ENCODE measurements around the gene DDOST.
A peak's percentile ranks its signal among the peaks of the same experiment; 100 is the strongest.
"Not testable (repeated sequence)": the region's sequence is repeated elsewhere in the genome, so short reads cannot be mapped to it uniquely, and the experiment has no call there.

Gene DDOST

DNA sequence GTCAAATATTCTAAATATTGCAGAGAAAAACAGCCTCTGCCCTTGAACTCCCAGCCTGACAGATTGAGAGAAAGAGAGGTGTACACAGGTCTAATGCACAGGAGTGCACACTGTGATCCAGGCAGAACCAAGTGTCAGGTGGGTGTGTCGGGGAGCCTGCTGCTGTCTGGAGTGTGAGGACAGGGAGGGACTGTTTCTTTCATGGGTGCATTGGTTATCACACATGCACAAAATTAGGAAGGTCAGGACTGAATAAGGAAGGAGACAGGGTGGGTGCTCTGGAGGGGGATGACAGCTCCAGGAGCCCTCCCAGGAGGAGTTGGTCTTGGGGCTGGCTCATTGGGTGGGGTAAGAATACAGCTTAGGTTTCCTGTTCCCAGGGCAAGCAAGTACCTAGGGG is 41.2 kb downstream of the DDOST start:
- Histone ChIP-seq H3K4me3 (ENCODE audit: low read depth in 1 of 2, low read length in 2 of 2) (no peak overlapping the region), H3K4me1 (ENCODE audit: control insufficient read depth in 1 of 2, insufficient read depth in 2 of 2, low read length in 2 of 2) (peaks cover 5 to 9% of the 10 kb centered on the region in 2 donors), H3K27ac (ENCODE audit: low read length) (no peak overlapping the region), H3K36me3 (ENCODE audit: control insufficient read depth in 1 of 2, insufficient read depth in 2 of 2, low read length in 2 of 2) (no peaks in the 10 kb centered on the region), H3K9me3 (ENCODE audit: control insufficient read depth in 1 of 2, low read length in 2 of 2) (no peaks in the 10 kb centered on the region), H3K27me3 (ENCODE audit: low read depth, low read length) (no peaks in the 10 kb centered on the region)

DNA sequence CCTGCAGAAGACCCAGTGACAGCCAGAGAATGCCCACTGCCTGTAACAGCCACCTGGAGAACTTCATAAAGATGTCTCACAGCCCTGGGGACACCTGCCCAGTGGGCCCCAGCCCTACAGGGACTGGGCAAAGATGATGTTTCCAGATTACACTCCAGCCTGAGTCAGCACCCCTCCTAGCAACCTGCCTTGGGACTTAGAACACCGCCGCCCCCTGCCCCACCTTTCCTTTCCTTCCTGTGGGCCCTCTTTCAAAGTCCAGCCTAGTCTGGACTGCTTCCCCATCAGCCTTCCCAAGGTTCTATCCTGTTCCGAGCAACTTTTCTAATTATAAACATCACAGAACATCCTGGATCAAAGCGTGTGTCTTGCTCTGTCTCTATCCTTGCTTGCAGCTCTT is 42.6 kb downstream of the DDOST start:
- Histone ChIP-seq H3K4me3 (ENCODE audit: low read depth in 1 of 2, low read length in 2 of 2) (no peak overlapping the region), H3K4me1 (ENCODE audit: control insufficient read depth in 1 of 2, insufficient read depth in 2 of 2, low read length in 2 of 2) (peaks cover 6 to 13% of the 10 kb centered on the region in 2 donors), H3K9me3 (ENCODE audit: control insufficient read depth in 1 of 2, low read length in 2 of 2) (no peaks in the 10 kb centered on the region), H3K27ac (ENCODE audit: low read length) (no peak overlapping the region), H3K36me3 (ENCODE audit: control insufficient read depth in 1 of 2, insufficient read depth in 2 of 2, low read length in 2 of 2) (peaks cover 0 to under 1% of the 10 kb centered on the region in 2 donors), H3K27me3 (ENCODE audit: low read depth, low read length) (no peaks in the 10 kb centered on the region)

DNA sequence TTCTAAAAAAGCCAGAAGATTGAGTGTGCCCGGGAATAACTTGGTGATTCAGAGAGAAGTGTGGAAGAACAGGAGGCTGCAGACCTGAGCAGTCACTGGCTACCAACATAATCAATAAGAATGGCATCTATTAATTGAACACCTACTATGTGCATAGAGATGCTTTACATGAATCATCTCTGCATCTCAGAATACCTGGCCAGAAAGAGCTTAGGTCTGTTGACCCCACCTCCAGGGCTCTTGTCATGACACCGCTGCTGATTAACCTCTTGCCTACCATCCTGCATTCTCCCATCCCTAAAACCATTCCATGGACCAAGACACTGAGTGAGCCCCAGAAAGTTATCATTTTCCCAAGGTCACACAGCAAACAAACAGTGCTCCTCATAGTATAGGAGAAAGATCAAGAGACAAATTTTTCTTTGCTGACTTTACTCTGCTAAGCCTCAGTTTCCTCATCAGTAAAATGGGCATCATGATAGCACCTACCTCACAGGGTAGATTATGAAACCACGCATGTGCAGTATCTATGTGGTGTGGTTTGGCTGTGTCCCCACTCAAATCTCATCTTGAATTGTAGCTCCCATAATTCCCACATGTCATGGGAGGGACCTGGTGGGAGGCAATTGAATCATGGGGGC is 44.2 kb downstream of the DDOST start:
- Histone ChIP-seq H3K27me3 (ENCODE audit: low read depth, low read length) (no peaks in the 10 kb centered on the region), H3K4me1 (ENCODE audit: control insufficient read depth in 1 of 2, insufficient read depth in 2 of 2, low read length in 2 of 2) (peaks cover 9 to 13% of the 10 kb centered on the region in 2 donors), H3K9me3 (ENCODE audit: control insufficient read depth in 1 of 2, low read length in 2 of 2) (no peaks in the 10 kb centered on the region), H3K36me3 (ENCODE audit: control insufficient read depth in 1 of 2, insufficient read depth in 2 of 2, low read length in 2 of 2) (peaks cover 0 to 3% of the 10 kb centered on the region in 2 donors), H3K4me3 (ENCODE audit: low read depth in 1 of 2, low read length in 2 of 2) (peak overlapping the region in 1 of 2 donors; percentile 11), H3K27ac (ENCODE audit: low read length) (no peak overlapping the region)

DNA sequence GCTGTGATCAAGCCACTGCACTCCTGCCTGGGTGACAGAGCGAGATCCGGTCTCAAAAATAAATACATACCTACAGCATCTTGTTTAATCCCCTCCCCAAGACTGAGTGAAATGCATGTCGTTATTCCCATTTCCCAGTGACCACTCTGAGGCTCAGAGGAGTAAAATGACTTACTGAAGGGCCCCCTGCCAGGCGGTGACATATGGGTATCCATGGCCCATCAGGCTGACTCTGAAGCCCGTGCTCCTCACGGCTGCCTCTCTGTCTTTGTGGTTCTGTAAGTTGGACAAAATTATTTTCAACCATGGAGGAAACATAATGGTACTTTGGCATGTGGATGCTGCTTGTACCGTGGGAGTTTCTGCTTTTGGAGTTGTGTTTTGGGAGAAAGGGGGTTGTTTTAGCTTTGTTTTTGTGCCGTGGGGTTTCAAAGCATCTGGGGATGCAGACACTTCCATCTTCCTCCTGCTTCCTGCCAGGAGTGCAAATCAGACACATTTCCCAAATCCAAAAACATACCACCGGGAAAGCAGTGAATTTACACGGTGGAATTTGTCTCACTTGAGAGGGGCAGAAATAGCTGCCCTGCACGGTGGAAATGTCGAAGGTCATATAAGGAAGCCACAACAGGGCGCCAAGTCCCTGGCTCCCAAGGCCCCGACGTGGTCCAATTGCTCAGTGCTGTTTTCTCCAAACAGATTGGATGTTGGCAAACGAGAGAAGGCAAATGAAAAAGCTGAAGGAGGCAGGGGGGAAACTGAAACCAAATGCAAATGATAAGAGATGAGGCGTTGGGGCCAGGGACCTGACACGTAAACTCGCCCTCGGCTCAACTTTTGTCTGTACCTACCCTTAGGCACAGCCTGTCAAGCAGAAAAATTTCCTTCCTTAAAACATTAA is 45.0 kb downstream of the DDOST start:
- no peaks in the 10 kb centered on the region for H3K27me3 ChIP-seq (ENCODE audit: low read depth, low read length)
- peaks cover 0 to 3% of the 10 kb centered on the region in 2 donors for H3K36me3 ChIP-seq (ENCODE audit: control insufficient read depth in 1 of 2, insufficient read depth in 2 of 2, low read length in 2 of 2)
- peak overlapping the region in 1 of 2 donors; percentile 11 for H3K4me3 ChIP-seq (ENCODE audit: low read depth in 1 of 2, low read length in 2 of 2)
- H3K9me3 ChIP-seq (ENCODE audit: control insufficient read depth in 1 of 2, low read length in 2 of 2), result no peaks in the 10 kb centered on the region
- no peak overlapping the region for H3K27ac ChIP-seq (ENCODE audit: low read length)
- peaks cover 9 to 13% of the 10 kb centered on the region in 2 donors for H3K4me1 ChIP-seq (ENCODE audit: control insufficient read depth in 1 of 2, insufficient read depth in 2 of 2, low read length in 2 of 2)

DNA sequence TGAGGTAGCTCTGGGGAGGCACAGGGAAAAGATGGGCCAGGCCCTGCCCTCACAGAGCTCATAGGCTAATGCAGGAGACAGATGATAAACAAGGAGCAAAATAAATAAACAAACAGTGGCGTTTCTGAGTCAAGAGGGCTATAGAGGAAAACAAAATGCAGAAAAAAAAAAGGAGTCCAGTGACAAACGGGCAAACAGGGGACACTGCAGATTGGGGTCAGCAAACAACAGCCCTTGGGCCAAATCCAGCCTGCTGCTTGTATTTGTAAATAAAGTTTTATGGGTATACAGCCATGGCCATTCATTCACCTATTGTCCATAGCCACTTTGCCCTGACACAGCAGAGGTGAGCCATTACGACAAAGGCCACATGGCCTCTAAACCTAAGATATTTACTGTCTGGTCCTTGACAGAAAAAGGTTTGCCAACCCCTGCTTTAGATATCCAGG is 47.0 kb downstream of the DDOST start:
- Histone ChIP-seq H3K9me3 (ENCODE audit: control insufficient read depth in 1 of 2, low read length in 2 of 2) (no peaks in the 10 kb centered on the region), H3K4me3 (ENCODE audit: low read depth in 1 of 2, low read length in 2 of 2) (no peak overlapping the region), H3K36me3 (ENCODE audit: control insufficient read depth in 1 of 2, insufficient read depth in 2 of 2, low read length in 2 of 2) (peaks cover 0 to 3% of the 10 kb centered on the region in 2 donors), H3K27ac (ENCODE audit: low read length) (no peak overlapping the region), H3K4me1 (ENCODE audit: control insufficient read depth in 1 of 2, insufficient read depth in 2 of 2, low read length in 2 of 2) (peaks cover 9 to 13% of the 10 kb centered on the region in 2 donors), H3K27me3 (ENCODE audit: low read depth, low read length) (no peaks in the 10 kb centered on the region)

DNA sequence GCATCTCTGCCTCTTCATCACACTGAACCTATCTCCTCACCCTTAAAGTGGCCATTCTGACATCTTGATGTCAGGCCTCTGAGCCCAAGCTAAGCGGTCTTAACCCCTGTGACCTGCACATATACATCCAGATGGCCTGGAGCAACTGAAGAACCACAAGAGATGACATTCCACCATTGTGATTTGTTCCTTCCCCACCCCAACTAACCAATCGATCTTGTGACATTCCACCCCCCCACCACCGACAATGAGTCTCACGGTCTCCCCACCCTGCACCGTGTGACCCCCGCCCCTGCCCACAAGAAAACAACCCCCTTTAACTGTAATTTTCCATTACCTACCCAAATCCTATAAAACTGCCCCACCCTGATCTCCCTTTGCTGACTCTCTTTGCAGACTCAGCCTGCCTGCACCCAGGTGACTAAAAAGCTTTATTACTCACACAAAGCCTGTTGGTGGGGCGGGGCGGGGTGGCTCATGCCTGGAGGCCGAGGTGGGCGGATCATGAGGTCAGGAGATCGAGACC is 48.9 kb downstream of the DDOST start:
- no peaks in the 10 kb centered on the region for H3K27me3 ChIP-seq (ENCODE audit: low read depth, low read length)
- H3K9me3 ChIP-seq (ENCODE audit: control insufficient read depth in 1 of 2, low read length in 2 of 2), result no peaks in the 10 kb centered on the region
- peaks cover 9 to 13% of the 10 kb centered on the region in 2 donors for H3K4me1 ChIP-seq (ENCODE audit: control insufficient read depth in 1 of 2, insufficient read depth in 2 of 2, low read length in 2 of 2)
- no peak overlapping the region for H3K4me3 ChIP-seq (ENCODE audit: low read depth in 1 of 2, low read length in 2 of 2)
- H3K27ac ChIP-seq (ENCODE audit: low read length), result no peak overlapping the region
- H3K36me3 ChIP-seq (ENCODE audit: control insufficient read depth in 1 of 2, insufficient read depth in 2 of 2, low read length in 2 of 2), result peaks cover 0 to 3% of the 10 kb centered on the region in 2 donors

DNA sequence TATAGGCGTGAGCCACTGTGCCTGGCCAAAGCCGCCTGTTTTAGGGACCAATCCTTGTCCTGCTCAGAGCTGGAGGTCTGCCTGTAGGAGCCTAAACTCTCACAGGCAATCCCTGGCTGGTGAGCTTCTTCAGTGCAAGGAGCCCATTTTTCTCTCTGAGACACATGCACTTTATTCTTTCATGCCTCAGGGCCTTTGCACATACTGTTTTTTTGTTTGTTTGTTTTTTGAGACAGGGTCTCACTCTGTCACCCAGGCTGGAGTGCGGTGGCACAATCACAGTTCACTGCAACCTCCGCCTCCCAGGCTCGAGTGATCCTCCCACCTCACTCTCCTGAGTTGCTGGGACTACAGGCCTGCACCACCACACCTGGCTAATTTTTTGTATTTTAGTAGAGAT is 49.5 kb downstream of the DDOST start:
- no peaks in the 10 kb centered on the region for H3K9me3 ChIP-seq (ENCODE audit: control insufficient read depth in 1 of 2, low read length in 2 of 2)
- H3K27ac ChIP-seq (ENCODE audit: low read length), result no peak overlapping the region
- no peaks in the 10 kb centered on the region for H3K27me3 ChIP-seq (ENCODE audit: low read depth, low read length)
- peaks cover 0 to 3% of the 10 kb centered on the region in 2 donors for H3K36me3 ChIP-seq (ENCODE audit: control insufficient read depth in 1 of 2, insufficient read depth in 2 of 2, low read length in 2 of 2)
- H3K4me3 ChIP-seq (ENCODE audit: low read depth in 1 of 2, low read length in 2 of 2), result no peak overlapping the region
- peaks cover 5 to 12% of the 10 kb centered on the region in 2 donors for H3K4me1 ChIP-seq (ENCODE audit: control insufficient read depth in 1 of 2, insufficient read depth in 2 of 2, low read length in 2 of 2)

DNA sequence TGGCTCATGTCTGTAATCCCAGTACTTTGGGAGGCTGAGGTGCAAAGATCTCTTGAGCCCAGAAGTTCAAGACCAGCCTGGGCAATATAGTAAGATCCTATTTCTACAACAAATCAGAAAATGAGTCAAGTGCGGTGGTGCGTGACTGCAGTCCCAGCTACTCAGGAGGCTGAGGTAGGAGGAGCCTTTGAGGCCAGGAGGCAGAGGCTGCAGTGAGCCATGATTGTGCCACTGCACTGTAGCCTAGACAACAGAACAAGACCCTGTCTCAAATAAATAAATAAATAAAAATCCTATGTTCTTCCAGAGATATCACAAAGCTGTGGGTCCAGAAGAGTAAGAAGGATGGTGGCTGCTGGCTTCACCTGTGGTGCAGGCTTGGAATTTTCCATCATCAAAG is 50.2 kb downstream of the DDOST start:
- H3K27ac ChIP-seq (ENCODE audit: low read length), result no peak overlapping the region
- H3K4me1 ChIP-seq (ENCODE audit: control insufficient read depth in 1 of 2, insufficient read depth in 2 of 2, low read length in 2 of 2), result peaks cover 4 to 6% of the 10 kb centered on the region in 2 donors
- H3K4me3 ChIP-seq (ENCODE audit: low read depth in 1 of 2, low read length in 2 of 2), result no peak overlapping the region
- no peaks in the 10 kb centered on the region for H3K9me3 ChIP-seq (ENCODE audit: control insufficient read depth in 1 of 2, low read length in 2 of 2)
- H3K36me3 ChIP-seq (ENCODE audit: control insufficient read depth in 1 of 2, insufficient read depth in 2 of 2, low read length in 2 of 2), result peaks cover 0 to 3% of the 10 kb centered on the region in 2 donors
- H3K27me3 ChIP-seq (ENCODE audit: low read depth, low read length), result no peaks in the 10 kb centered on the region

DNA sequence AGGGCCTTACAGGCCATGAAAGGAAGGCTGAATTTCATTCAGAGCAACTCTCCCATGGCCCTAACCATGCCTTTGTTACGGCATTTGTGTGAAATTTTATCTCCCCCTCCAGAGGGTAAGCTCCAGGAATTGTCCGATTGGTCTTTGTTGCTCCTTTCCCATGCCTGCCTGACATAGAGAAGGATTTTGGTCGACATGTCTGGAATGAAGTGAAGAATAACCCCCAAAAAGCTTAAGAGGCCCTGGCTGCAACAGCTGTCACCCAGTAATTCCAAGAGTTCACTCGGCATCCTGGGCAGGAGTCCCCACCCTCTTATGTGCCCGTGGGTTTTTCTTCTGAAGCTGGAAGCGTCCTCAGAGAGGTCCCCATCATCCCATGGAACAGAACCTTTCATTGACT is 51.6 kb downstream of the DDOST start:
- H3K36me3 ChIP-seq (ENCODE audit: control insufficient read depth in 1 of 2, insufficient read depth in 2 of 2, low read length in 2 of 2), result peaks cover 0 to 3% of the 10 kb centered on the region in 2 donors
- no peak overlapping the region for H3K4me3 ChIP-seq (ENCODE audit: low read depth in 1 of 2, low read length in 2 of 2)
- no peaks in the 10 kb centered on the region for H3K9me3 ChIP-seq (ENCODE audit: control insufficient read depth in 1 of 2, low read length in 2 of 2)
- H3K4me1 ChIP-seq (ENCODE audit: control insufficient read depth in 1 of 2, insufficient read depth in 2 of 2, low read length in 2 of 2), result peaks cover 4% of the 10 kb centered on the region in 2 donors
- H3K27me3 ChIP-seq (ENCODE audit: low read depth, low read length), result no peaks in the 10 kb centered on the region
- no peak overlapping the region for H3K27ac ChIP-seq (ENCODE audit: low read length)

DNA sequence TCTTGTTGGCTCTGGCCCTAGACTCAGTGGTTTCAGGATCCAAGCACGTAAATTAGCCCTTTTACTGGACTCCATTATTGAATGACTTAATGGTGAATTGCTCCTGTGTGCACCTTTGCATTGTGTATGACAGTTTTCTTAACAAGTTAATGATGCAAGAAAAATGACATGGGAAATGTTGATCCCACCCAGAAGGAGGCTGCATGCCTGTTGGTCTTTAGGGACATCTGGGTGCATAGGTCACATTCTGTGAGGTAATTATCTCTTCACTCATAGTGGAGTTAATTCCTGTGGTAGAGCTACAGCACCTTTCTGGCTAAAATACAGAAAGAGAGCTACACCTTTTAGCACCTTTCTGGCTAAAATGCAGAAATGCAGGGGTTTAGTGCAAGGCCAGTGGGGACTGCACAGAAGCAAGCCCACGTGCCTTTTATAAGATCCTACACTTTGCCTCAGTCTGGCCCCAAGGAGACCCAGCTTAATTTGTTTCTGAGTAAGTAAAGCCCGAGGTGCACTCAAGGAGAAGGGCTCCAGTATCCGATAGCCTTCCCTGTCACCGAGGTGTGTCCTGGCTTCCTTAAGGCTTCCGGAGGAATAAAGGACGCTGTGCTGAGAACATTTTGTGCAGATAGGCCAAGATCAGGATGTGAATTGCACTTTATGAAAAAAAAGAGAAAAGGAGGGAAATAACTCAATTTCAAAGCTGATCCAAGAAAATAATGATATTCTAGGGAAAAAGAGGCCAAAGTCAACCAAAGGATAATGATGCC is 54.2 kb downstream of the DDOST start:
- H3K4me1 ChIP-seq (ENCODE audit: control insufficient read depth in 1 of 2, insufficient read depth in 2 of 2, low read length in 2 of 2); H3K9me3 ChIP-seq (ENCODE audit: control insufficient read depth in 1 of 2, low read length in 2 of 2); H3K27me3 ChIP-seq (ENCODE audit: low read depth, low read length); H3K4me3 ChIP-seq (ENCODE audit: low read depth in 1 of 2, low read length in 2 of 2); H3K27ac ChIP-seq (ENCODE audit: low read length); H3K36me3 ChIP-seq (ENCODE audit: control insufficient read depth in 1 of 2, insufficient read depth in 2 of 2, low read length in 2 of 2): not testable (repeated sequence)

DNA sequence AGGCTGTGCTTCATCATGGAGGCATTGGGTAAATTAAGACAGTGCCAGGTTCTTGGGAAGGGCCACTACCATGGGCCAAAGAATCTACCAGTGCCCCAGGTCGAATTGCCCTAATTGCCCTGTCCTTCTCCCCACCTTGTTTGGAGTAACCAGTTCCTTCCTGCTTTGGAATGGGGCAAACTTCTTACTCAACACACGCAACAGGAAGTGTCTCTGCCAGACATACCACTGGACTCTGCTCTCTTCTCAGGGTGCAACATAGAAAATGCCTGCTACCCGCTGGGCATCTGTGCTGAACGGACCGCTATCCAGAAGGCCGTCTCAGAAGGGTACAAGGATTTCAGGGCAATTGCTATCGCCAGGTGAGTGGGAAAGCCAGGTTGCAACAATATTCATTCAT is 56.5 kb downstream of the DDOST start:
- Histone ChIP-seq H3K27me3 (ENCODE audit: low read depth, low read length) (no peaks in the 10 kb centered on the region), H3K4me1 (ENCODE audit: control insufficient read depth in 1 of 2, insufficient read depth in 2 of 2, low read length in 2 of 2) (no peaks in the 10 kb centered on the region), H3K4me3 (ENCODE audit: low read depth in 1 of 2, low read length in 2 of 2) (no peak overlapping the region), H3K9me3 (ENCODE audit: control insufficient read depth in 1 of 2, low read length in 2 of 2) (no peaks in the 10 kb centered on the region), H3K27ac (ENCODE audit: low read length) (no peak overlapping the region), H3K36me3 (ENCODE audit: control insufficient read depth in 1 of 2, insufficient read depth in 2 of 2, low read length in 2 of 2) (no peaks in the 10 kb centered on the region)
